ENCODE data around the gene PKN2. TPM values are rescaled to one million over a fixed set of nuclear protein-coding genes. Genes with fewer than 3 reads are reported as not detected.

Gene PKN2
- total and polyA plus RNA-seq, 3 donors from 2014 or later, result 12.0 to 46.5 (median 43.9) TPM

- WGBS, 2 donors, result 91 to 93% methylated on average over 4 of the region's 4 CpGs
- H3K36me3 ChIP-seq (ENCODE audit: low read depth, missing control alignments), result no peaks in the 10 kb centered on the region
- intact Hi-C loops (cut with DNase I; ENCODE audit: low total_unique reads), result no loop called here
Observed at GRCh38 chr1:88791192-88791591, 107.1 kb downstream of the PKN2 start.

GRCh38 chr1:88799491-88799890 is 115.4 kb downstream of the PKN2 start:
- Histone ChIP-seq H3K36me3 (ENCODE audit: low read depth, missing control alignments) (no peaks in the 10 kb centered on the region), H3K27ac (no peak overlapping the region), H3K4me1 (no peaks in the 10 kb centered on the region), H3K4me3 (no peak overlapping the region), H3K27me3 (no peaks in the 10 kb centered on the region), H3K9me3 (no peaks in the 10 kb centered on the region)
- no peak for DNase-seq
- intact Hi-C loops (cut with DNase I; ENCODE audit: low total_unique reads), result no loop called here
- TF ChIP-seq CTCF (IDR thresholded peaks at IDR 0.05) (no peak), POLR2A (IDR thresholded peaks at IDR 0.05) (no peak)
- WGBS, 2 donors, result 88 to 92% methylated on average over 2 of the region's 2 CpGs

More at GRCh38 chr1:88791192-88791591, 107.1 kb downstream of the PKN2 start:
- Histone ChIP-seq H3K27me3 (no peaks in the 10 kb centered on the region), H3K4me3 (no peak overlapping the region), H3K27ac (peak overlapping the region; percentile 28 to 57), H3K9me3 (no peaks in the 10 kb centered on the region), H3K4me1 (peaks cover 7% of the 10 kb centered on the region)
- DNase-seq, result no peak
- TF ChIP-seq POLR2A (IDR thresholded peaks at IDR 0.05), result no peak
- no peak for TF ChIP-seq CTCF (IDR thresholded peaks at IDR 0.05)

- no peaks in the 10 kb centered on the region for H3K4me1 ChIP-seq
- H3K27me3 ChIP-seq, result no peaks in the 10 kb centered on the region
- H3K36me3 ChIP-seq (ENCODE audit: low read depth, missing control alignments), result no peaks in the 10 kb centered on the region
- 90 to 93% methylated on average over 5 of the region's 5 CpGs for WGBS, 2 donors
- H3K27ac ChIP-seq, result no peak overlapping the region
- H3K4me3 ChIP-seq, result no peak overlapping the region
- DNase-seq, result no peak
- no peaks in the 10 kb centered on the region for H3K9me3 ChIP-seq
- intact Hi-C loops (cut with DNase I; ENCODE audit: low total_unique reads), result no loop called here
- peak in 2 of 3 experiments; percentile 14 to 30 for TF ChIP-seq CTCF (IDR thresholded peaks at IDR 0.05)
- no peak for TF ChIP-seq POLR2A (IDR thresholded peaks at IDR 0.05)
Observed at GRCh38 chr1:88800382-88801051, 116.4 kb downstream of the PKN2 start.

GRCh38 chr1:88801575-88802208 is 117.6 kb downstream of the PKN2 start:
- Histone ChIP-seq H3K27ac (no peak overlapping the region), H3K4me3 (no peak overlapping the region), H3K4me1 (no peaks in the 10 kb centered on the region), H3K9me3 (no peaks in the 10 kb centered on the region), H3K27me3 (no peaks in the 10 kb centered on the region), H3K36me3 (ENCODE audit: low read depth, missing control alignments) (no peaks in the 10 kb centered on the region)
- no peak for DNase-seq
- TF ChIP-seq CTCF (IDR thresholded peaks at IDR 0.05), result no peak
- no peak for TF ChIP-seq POLR2A (IDR thresholded peaks at IDR 0.05)
- intact Hi-C loops (cut with DNase I; ENCODE audit: low total_unique reads), result no loop called here
- 85 to 94% methylated on average over 9 of the region's 9 CpGs for WGBS, 2 donors

Measured in testis (tissue), 3 donors.